GM12864 (cell line): ENCODE data around the gene SLC5A6.
"Not testable (repeated sequence)": the region's sequence is repeated elsewhere in the genome, so short reads cannot be mapped to it uniquely, and the experiment has no call there.

Experiments used
- DNase-seq: peaks from one replicate; pipeline ENCODE4 v3.0.0-alpha.2; 2011; ENCODE audit warnings: low read depth
- H3K4me3 ChIP-seq: 2 replicates; pipeline ENCODE4 v1.5.1; 2011; ENCODE audit warnings: mild to moderate bottlenecking, low read depth, low read length, control low read depth
- CTCF ChIP-seq: IDR thresholded peaks from 2 replicates; pipeline ENCODE4 v1.5.1; 2011; ENCODE audit warnings: low read depth, mild to moderate bottlenecking, moderate library complexity, low read length, control low read depth, inconsistent platforms; ENCODE audit errors: missing control alignments

SLC5A6 gene

GRCh38 chr2:27177441-27178351, 34.4 kb downstream of the SLC5A6 start:
- no peak for TF ChIP-seq CTCF
- no peak overlapping the region for H3K4me3 ChIP-seq
- DNase-seq, result no peak

- not testable (repeated sequence) for H3K4me3 ChIP-seq, DNase-seq
Observed at GRCh38 chr2:27175781-27176180, 36.3 kb downstream of the SLC5A6 start.

- DNase-seq, result no peak
- TF ChIP-seq CTCF, result no peak
- no peak overlapping the region for H3K4me3 ChIP-seq
Observed at GRCh38 chr2:27175330-27175729, 36.7 kb downstream of the SLC5A6 start.

- DNase-seq, result no peak
- H3K4me3 ChIP-seq, result no peak overlapping the region
- no peak for TF ChIP-seq CTCF
Observed at GRCh38 chr2:27174638-27175037, 37.4 kb downstream of the SLC5A6 start.

GRCh38 chr2:27171351-27171848, 40.7 kb downstream of the SLC5A6 start:
- TF ChIP-seq CTCF, result no peak
- DNase-seq, result no peak

GRCh38 chr2:27170581-27171337, 41.3 kb downstream of the SLC5A6 start:
- DNase-seq, result no peak
- TF ChIP-seq CTCF, result no peak
- H3K4me3 ChIP-seq, result no peak overlapping the region

More at GRCh38 chr2:27171351-27171848, 40.7 kb downstream of the SLC5A6 start:
- no peak overlapping the region for H3K4me3 ChIP-seq
